ENCODE results near the gene COQ3.
A peak's percentile ranks its signal among the peaks of the same experiment; 100 is the strongest.

The COQ3 gene, protein sequence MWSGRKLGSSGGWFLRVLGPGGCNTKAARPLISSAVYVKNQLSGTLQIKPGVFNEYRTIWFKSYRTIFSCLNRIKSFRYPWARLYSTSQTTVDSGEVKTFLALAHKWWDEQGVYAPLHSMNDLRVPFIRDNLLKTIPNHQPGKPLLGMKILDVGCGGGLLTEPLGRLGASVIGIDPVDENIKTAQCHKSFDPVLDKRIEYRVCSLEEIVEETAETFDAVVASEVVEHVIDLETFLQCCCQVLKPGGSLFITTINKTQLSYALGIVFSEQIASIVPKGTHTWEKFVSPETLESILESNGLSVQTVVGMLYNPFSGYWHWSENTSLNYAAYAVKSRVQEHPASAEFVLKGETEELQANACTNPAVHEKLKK

DNA sequence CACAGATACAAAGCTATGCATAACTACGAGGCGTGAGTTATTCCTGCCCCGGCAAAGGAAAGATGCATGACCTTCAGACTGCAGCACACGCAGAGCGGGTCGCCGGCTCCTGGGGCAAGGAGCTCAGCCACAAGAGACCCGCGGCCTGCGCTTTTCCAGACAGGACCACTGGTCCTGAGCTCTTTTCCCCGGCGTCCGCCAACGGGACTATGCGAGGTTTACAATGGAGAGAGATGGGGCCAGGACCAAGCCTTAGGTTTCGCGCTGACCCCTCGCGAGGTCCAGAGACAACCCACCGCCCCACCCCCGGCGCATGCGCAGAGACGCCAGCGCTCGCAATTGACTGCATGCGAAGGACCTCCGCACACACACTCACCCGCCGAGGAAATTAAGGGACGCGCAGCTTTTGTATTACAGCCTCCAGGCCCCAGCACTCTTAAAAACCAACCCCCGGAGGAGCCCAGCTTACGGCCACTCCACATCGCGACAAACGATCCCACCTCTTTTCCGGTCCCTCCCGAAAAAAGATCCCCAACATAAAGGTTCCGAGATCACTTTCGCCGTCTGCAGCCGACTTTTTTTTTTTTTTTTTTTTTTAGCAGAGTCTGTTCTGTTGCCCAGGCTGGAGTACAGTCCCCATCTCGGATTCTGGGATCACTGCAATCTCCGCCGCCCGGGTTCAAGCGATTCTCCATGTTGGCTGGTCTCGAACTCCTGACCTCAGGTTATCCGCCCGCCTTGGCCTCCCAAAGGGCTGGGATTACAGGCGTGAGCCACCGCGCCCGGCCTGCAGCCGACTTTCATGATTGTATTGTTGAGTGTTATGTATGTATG, at the start of gene COQ3:
TSS of gene COQ3 (minus strand) at position 498 of the 834 bp plus-strand sequence. CDS start at position 482, 16 bp downstream.
- DNase-seq (ENCODE audit: low read depth in 3 of 3), result peak; percentile 35 to 55 (median 40)

DNA sequence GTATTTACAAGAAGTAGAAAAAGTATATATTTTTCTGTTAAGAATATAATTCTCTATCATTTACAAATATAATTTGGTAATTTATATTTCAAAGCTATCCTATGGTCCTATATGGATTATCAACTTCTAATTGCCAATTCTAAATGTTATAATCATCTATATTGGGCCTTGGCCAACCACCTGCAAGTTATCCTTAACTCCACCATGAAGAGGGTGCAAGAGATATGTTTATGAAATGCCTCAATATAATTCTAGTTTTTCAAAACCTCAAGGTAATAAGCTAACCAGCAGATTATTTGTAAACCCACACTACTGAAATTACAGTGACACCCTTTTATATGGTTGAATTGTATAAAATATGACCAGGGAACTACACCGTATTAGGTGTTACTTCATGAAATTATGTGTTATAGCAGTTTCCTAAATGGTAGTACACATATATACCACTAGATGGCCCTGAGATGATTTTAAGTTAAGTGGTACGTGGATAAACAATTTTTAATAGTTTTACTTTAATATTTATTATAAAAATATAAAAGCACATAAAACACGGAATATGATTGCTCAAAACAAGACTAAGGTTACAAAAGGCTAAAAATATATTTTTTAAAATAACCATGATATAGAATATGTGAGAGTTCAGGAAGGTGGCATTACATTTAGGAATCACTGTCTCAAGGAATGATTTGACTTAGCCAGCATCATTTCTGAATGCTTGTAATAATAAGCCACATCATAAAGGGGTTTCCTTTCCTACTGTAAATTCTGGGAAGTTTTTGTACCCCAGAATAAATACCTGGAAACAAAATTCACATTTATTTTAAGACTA, 40.9 kb upstream of the COQ3 start:
- no peak for DNase-seq (ENCODE audit: low read depth in 3 of 3)

DNA sequence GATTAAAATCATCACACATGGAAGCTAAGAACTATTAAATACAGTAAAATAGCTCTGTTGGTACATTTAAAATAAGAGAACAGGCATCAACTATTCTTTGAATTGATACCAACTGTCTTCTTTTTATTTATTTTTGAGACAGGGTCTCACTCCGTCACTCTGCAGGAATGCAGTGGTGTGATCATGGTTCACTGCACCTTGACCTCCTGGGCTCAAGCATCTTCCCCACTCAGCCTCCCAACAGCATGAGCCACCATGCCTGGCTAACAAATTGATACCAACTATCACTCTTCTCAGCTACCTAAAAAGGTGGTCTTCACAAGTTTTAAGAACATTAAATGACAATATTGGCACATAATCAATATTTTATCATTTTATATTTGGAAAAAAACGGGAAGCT, 38.9 kb upstream of the COQ3 start:
- DNase-seq (ENCODE audit: low read depth in 3 of 3), result no peak

DNA sequence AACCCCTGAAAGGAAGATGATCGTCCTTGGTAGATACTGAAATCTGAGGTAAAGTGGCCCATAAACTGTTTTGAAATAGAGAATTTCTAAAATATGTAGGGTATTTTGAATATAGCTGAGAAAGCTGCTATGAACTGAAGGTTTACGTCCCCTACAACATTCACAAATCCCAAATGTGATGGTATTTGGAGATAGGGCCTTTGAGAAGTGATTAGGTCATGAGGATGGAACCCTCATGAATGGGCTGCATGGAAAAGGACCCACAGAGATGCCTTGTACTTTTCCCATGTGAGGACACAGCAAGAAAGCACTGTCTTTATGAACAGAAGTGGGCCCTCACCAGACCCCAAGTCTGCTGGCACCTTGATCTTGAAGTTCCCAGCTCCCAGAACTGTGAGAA, 37.9 kb upstream of the COQ3 start:
- no peak for DNase-seq (ENCODE audit: low read depth in 3 of 3)

DNA sequence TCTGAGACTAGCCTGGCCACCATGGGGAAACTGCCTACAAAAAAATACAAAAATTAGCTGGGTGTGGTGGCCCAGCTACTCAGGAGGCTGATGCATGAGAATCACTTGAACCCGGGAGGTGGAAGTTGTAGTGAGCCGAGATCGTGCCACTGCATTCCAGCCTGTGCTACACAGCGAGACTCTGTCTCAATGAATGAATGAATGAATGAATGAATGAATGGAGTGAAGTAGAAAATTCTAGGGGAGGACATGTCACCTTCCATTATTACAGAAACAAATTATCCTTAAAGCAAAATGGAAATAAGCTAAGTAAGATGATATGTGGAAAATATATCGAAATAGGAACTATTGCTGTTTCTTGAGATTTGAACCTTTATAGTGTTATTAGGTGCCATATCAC, 34.0 kb upstream of the COQ3 start:
- DNase-seq (ENCODE audit: low read depth in 3 of 3), result no peak

DNA sequence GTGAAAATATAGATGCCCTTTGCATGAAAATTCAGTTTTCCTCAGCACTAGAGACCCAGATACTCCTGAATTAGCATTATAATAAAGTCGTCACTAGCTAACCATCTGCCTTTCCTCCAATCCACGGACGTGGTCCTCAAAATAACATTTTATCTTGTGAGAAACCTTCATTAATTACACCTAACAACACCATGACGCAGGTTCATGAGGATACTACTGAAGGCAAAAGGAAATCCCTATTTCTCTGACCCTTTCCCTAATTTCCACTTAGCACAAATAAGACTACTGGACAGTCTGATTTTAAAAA, 32.4 kb upstream of the COQ3 start:
- DNase-seq (ENCODE audit: low read depth in 3 of 3), result no peak

DNA sequence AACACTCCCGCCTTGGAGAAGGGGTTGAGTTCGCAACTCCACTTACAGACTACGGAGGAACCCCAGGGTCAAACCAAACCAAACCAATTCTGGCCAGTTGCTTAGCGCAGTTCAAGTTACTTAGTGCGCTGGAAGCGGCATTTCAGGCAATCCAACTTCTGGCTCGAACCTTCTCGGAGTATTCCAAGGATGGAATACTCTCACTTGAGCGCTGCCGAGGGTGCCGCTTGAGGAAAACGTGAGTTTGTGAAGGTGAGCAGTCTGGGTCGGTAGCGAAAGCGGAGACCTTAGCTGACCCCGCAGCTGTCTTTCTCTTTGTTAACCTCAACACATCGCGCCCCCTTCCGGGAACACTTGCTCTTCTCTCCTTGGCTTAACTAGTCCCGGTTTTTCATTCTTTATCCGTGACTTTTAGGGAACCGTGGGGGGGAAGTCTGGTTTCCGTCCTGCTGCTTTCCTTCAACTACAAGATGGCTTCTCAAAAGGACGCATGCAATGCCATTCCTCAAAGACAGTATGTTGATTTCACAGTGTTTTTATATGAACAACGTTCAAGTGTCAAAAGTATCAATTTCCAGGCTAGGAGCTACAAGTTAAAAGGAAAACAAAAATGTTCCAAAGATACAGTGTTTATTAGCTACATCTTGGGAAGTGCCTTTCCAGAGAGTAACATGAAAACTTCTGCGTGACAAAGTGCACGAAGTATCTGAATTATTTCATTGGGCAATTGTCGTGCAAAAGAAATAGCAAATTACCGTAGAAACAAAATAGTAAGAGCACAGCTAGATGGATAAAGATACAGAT, 31.9 kb upstream of the COQ3 start:
- DNase-seq (ENCODE audit: low read depth in 3 of 3), result peak; percentile 27 to 68 (median 42)

DNA sequence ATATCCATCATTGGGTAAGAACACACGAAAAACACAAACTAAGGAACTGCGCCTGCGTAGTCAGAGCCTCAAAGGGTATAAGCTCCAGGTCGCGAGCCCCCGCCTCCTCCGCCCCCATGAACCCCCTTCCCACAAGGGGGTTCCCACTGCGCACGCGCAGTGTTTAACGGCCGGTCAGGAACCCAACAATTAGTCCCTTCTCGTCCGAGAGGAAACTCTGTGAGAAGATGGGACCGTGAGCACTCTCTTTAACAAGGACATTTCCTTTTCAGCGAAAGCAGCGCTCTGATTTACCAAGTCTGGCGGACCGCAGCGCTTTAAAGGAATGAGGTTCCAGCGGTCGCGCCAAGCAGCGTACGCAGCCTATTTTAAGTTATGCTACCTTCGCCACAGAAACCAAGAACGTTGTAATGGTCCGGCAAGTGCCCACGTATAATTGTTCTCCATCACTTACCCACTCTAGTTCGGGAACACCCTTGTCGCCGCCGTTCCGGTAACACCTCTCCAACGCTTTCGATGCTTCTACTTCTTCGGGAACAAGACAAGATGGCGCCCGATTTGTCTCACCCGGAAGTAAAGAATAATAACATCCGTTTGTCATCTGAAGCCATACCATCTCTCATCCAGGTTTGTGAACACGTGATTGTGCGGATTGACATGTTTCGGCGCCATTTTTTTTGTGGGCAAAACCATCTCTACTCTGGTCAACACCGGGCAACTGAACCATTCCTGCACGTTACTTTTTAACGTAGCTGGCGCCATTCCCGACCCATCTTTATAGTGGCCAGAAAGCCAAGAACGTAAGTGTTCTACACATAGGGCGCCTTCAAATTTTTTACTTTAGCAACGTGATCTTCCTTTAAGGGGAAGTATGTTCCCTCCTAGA, 31.0 kb upstream of the COQ3 start, which contains the start of gene PNISR:
TSS of gene PNISR (minus strand) at position 548 of the 886 bp plus-strand sequence. CDS start 10,649 bp downstream, outside the sequence.
- peak; percentile 69 to 87 (median 81) for DNase-seq (ENCODE audit: low read depth in 3 of 3)

DNA sequence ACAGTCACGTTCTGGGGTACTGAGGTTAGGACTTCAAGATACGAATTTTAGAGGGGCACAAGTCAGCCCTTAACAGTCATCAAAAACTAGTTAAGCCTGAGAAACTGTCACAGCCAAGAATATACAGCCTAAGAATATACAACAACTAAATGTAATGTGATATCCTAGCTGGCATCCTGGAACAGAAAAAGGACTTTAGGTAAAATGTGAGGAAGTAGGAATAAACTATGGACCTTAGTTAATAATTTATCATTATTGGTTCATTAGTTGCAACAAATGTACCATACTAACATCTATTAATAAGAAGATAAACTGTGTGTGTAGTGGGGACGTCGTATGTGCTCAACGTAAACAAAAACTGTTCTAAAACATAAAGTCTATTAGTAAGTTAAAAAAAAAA, 30.0 kb upstream of the COQ3 start:
- DNase-seq (ENCODE audit: low read depth in 3 of 3), result no peak

DNA sequence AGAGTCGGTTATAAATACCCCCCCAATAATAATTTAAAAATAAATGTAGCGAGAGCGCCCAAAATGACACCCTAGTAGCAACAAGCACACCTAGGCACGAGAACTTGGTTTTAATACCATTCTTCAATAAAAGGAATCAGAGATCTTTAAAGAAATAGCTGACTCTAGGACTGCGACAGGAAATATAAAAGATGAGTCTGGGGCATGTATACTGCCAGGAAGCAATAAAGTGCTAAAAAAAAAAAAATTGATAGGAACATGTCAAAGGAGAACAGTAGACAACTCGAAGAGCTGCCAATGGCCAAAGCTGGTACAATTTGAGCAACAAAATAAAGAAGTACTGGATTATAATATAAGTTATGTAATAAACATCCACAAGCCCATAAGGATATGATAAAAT, 28.9 kb upstream of the COQ3 start:
- DNase-seq (ENCODE audit: low read depth in 3 of 3), result no peak

DNA sequence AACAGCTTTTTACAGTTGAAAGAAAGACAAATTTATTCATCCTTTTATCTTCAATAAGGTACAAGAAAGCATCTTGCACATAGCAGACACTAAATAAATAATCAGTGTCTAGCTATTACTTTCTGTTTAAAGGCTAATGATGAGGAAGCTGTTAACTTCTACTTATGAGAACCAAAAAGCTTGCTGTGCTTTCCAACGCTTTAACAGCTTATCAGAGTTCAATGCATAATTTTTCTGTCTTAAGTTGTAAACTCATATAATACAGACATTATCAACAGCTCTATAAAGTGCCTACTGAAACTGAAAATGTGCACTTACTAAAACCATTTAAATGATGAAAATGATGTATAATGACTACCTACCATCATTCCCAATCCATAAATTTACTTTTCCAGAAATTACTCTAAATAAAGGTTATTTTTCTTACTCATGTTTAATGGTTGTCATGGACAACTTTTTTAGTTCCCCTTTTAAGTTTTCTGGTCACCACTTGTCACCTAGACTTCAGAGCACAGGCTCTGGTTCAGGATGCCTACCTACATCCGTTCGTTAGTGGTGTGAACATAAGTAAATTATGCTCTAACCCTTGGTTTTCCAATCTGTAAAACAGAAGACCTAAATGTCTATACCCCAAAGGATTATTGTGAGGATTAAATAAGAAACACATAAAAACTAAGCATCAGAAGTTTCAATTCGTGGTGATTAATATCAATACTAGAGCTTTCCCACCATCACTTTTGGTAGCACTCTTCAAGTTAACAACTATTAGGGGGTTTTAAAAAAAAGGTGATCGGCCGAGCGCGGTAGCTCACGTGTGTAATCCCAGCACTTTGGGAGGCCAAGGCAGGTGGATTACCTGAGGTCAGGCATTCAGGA, 23.1 kb upstream of the COQ3 start:
- DNase-seq (ENCODE audit: low read depth in 3 of 3), result no peak

DNA sequence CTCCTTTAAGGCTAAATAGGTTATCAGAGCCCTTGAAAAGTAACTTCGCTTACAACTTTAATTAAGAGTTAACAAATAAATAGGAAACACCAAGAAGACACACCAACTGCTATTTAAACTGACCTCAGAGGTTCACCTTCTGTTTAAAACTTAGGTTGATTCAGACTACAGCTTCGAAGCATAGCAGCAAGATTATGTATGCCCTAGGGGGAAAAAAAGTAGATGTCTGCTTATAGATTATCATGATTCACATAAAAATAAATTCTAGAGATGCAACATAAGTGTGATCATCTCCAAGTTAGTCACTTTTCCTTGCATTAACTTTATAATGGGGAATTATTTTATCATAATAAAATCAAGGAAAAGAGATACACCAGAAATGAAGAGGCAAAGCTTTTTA, 22.2 kb upstream of the COQ3 start:
- no peak for DNase-seq (ENCODE audit: low read depth in 3 of 3)

DNA sequence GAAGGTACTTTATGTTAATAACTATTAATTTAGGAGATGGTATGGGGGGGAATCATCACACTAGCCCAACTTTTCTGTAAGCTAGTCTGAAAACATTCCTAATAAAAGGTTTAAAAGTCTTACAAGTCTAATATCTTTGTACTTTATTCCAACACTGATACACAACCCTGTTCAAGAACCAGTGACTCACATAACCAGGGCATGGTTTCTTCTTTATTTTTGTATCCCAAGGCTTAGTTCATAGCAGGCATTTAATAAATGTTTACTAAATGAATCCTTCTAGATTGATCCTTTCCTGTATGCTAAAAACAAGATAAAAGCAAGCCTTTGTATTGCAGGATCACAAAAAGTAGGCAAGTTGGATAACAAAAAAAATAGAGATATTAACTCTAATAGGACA, 21.5 kb upstream of the COQ3 start:
- DNase-seq (ENCODE audit: low read depth in 3 of 3), result no peak

DNA sequence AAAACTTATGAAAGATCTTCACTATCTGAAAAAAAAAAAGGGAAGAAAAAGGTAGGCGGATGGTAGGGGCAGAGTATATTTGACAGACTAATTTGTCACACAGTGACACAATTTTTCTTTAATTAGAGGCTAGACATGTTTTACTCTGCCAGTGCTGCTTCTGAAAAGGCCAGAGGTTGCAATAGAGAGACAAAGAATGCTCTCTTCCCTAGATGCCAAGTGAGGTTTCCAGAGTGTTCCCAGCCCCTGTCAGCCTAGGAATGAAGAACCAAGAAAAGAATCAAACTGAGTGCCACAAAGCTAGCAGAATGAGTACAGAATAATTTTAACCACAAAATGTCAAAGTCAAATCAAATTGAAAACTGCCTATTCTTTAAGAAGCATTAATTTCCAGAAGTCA, 18.1 kb upstream of the COQ3 start:
- DNase-seq (ENCODE audit: low read depth in 3 of 3), result no peak

DNA sequence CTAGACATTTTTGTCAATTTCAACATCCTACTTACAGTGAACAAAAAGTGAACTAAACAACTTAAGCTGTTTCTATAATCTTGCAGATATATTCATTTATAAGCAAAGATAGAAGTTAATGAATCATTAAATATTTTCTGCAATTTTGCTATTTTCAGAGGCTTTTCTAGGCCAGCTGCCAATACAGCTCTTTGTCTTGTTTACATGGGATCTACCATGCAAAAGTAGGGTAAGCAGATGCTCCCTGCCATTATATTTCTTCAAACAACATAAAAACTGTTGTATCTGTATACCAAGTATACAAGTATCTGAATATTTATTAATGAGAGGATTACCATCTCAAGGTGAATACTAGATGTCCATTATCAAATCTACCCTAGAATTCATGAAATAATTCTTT, 15.7 kb upstream of the COQ3 start:
- no peak for DNase-seq (ENCODE audit: low read depth in 3 of 3)

DNA sequence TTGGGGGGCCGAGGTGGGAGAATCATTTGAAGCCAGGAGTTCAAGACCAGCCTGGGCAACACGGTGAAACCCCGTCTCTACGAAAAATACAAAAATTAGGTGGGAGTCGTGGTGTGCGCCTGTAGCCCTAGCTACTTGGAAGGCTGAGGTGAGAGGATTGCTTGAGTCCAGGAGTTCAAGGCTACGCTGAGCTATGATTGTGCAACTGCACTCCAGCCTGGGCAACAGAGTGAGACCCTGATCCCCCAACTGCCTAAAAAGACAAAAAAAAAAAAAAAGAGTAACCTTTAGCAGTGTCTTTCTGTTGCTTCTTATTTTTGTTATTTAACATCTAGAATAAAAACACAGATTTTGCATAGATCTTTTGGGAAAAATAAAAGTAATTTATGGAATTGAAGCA, 13.1 kb upstream of the COQ3 start:
- no peak for DNase-seq (ENCODE audit: low read depth in 3 of 3)

DNA sequence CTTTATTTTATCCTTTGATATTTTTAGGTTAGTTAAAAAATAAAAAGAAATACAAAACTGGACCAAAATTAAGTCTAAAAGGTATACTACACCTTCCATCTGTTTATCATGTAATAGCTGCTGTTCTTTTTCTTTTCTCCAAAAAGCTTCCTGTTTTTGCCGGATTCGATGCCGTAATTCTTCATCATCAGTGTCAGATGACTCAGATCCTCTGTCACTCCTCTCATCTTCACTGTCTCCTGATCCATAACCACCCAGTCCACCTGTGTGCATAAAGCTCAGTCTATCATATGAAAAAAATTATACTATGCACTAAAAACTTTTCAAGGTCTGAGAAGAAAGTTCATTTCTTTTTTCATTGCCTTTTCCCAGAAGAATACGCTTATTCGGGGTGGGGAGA, 8.5 kb upstream of the COQ3 start:
- no peak for DNase-seq (ENCODE audit: low read depth in 3 of 3)

DNA sequence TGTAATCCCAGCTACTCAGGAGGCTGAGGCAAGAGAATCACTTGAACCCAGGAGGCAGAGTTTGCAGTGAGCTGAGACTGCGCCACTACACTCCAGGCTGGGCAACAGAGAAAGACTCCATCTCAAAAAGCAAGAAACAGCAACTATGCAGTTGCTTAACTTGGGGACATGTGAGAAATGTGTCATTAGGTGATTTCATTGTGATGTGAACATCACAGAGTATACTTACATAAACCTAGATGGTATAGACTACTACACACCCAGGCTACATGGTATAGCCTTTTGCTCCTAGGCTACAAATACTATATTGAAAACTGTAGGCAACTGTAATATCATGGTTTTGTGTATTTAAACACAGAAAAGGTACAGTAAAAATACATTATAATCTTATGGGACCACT, 3.3 kb upstream of the COQ3 start:
- no peak for DNase-seq (ENCODE audit: low read depth in 3 of 3)

DNA sequence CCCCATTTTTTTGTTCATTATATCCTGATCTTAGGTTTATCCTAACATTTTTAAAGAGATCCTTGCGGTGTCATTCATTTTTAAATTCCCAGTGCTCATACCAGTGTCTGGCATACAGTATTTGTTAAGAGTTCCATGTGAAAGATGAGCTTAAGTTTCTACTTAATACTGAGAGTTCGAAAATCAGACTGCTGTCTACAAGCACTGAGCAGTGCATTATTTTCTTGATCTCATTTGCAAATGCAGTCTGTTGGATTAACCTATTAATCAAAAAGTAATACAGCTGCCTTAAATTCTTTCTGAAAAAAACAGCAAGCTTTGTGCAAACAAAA, 663 bp downstream of the COQ3 start:
- no peak for DNase-seq (ENCODE audit: low read depth in 3 of 3)

DNA sequence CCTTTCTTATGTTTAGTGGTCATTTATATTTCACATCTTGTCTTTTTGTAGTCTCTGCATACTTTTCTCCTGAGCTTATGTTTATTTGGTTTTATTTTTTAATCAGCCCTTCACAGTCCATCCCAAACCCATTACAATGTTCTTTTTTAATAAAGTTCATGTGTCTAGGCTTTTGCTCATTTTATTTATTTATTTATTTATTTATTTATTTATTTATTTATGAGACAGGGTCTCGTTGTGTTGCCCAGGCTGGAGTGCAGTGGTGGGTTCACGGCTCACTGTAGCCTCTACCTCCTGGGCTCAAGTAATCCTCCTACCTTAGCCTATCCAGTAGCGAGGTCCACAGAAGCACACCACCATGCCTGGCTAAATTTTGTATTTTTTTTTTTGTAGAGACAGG, 3.1 kb downstream of the COQ3 start:
- no peak for DNase-seq (ENCODE audit: low read depth in 3 of 3)

Data from stimulated activated CD4-positive, alpha-beta T cell treated with anti-CD3 and anti-CD28 coated beads, TNF-alpha, amount 100 ng/mL, for 24 hours (primary cell).